Activated CD4-positive, alpha-beta T cell treated with anti-CD3 and anti-CD28 coated beads, Interleukin-2, amount 10 ng/mL, durations not matched to agents 24 days and 14 days (primary cell): ENCODE results near the gene SCFD2. TPM values are rescaled to one million over a fixed set of nuclear protein-coding genes. Genes with fewer than 3 reads are reported as not detected.

Experiments used
- DNase-seq: peaks from one replicate; pipeline ENCODE4 v3.0.0; 2022
- H3K27ac Mint-ChIP-seq: one replicate; pipeline ENCODE4 v1.8.0; 2022; ENCODE audit warnings: mild to moderate bottlenecking, mixed read lengths
- H3K27me3 Mint-ChIP-seq: one replicate; pipeline ENCODE4 v1.8.0; 2022; ENCODE audit warnings: mixed read lengths
- H3K36me3 Mint-ChIP-seq: one replicate; pipeline ENCODE4 v1.8.0; 2022; ENCODE audit warnings: low read depth, mild to moderate bottlenecking, mixed read lengths
- H3K4me1 Mint-ChIP-seq: one replicate; pipeline ENCODE4 v1.8.0; 2021; ENCODE audit warnings: mixed read lengths
- H3K4me3 Mint-ChIP-seq: one replicate; pipeline ENCODE4 v1.8.0; 2022; ENCODE audit warnings: mild to moderate bottlenecking, moderate library complexity, mixed read lengths
- H3K9me3 Mint-ChIP-seq: one replicate; pipeline ENCODE4 v1.8.0; 2021; ENCODE audit warnings: mixed read lengths
- intact Hi-C: fragments of 100-400 bp; cut with micrococcal nuclease; formaldehyde crosslinking; loops from one replicate; pipeline ENCODE4 v1.15.1; 2023
- total RNA-seq: library from RNA; stranded (reverse); gene quantifications from 2 replicates; pipeline ENCODE4 v1.2.3, GENCODE V29; 2022

SCFD2 gene
- total RNA-seq, 1 donor from 2014 or later, result 39.9 TPM

DNA sequence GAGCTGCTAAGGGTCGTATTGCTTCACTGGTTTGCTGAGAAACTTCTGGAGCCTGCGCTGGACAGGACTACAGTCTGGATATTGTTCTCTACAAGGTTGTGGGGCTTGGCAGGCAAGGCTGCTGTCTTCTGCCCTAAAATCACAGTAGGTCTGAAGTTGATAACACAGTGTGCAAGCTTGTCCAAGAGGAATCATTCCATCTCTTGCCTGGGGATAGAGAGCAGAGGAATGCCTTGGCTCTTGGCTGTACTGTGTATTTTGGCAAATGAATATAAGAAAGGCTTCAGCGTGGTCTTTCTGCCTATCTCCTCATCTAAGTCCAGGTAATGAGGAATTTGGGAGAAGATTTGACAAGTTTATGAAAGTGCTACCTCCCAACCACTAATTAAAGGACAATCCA lies 513.1 kb downstream of the SCFD2 start:
- no peaks in the 10 kb centered on the region for H3K9me3 Mint-ChIP-seq
- DNase-seq, result no peak
- intact Hi-C loops, result no loop called here
- H3K27ac Mint-ChIP-seq, result no peak overlapping the region
- H3K36me3 Mint-ChIP-seq, result no peaks in the 10 kb centered on the region
- no peaks in the 10 kb centered on the region for H3K27me3 Mint-ChIP-seq
- no peak overlapping the region for H3K4me3 Mint-ChIP-seq
- H3K4me1 Mint-ChIP-seq, result peaks cover 10% of the 10 kb centered on the region

GRCh38 chr4:52852041-52852440 lies 513.8 kb downstream of the SCFD2 start:
- intact Hi-C loops, result no loop called here
- H3K27ac Mint-ChIP-seq, result no peak overlapping the region
- no peaks in the 10 kb centered on the region for H3K36me3 Mint-ChIP-seq
- H3K4me1 Mint-ChIP-seq, result peaks cover 8% of the 10 kb centered on the region
- no peaks in the 10 kb centered on the region for H3K9me3 Mint-ChIP-seq
- no peaks in the 10 kb centered on the region for H3K27me3 Mint-ChIP-seq
- no peak for DNase-seq
- no peak overlapping the region for H3K4me3 Mint-ChIP-seq

DNA sequence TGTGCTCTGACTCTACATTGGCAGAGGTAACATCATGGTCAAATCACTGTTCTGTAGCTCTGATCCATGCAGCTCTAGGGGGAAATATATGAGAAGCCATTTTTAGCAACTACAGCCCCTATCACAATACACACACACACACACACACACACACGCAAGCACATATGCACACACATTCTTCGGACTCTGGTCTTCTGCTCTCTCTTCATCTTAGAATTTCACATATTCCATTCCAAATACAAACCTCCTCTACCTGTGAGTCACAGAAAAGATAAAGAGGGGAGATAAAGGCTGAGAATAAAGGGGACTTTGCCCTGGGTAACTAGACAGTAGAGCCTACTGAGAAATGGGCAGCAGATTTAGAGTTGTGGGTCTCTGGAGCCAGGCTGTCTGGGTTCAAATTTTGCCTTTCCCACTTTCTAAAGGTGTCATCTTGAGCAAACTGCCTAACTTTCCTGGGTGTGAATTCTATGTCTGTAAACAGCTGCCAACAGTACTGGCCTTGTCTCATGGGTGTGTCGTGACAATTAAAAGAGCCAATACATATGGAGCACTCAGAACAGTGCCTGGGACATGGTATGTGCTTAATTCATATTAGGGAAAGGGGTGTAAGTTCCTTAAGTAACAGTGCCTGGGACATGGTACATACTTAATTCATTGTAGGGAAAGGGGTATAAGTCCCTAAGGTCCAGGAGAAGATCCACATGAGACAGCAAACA lies 515.3 kb downstream of the SCFD2 start:
- no peak overlapping the region for H3K27ac Mint-ChIP-seq
- no peaks in the 10 kb centered on the region for H3K9me3 Mint-ChIP-seq
- H3K36me3 Mint-ChIP-seq, result no peaks in the 10 kb centered on the region
- intact Hi-C loops, result no loop called here
- no peak for DNase-seq
- H3K4me3 Mint-ChIP-seq, result no peak overlapping the region
- H3K27me3 Mint-ChIP-seq, result no peaks in the 10 kb centered on the region
- H3K4me1 Mint-ChIP-seq, result peaks cover 4% of the 10 kb centered on the region

DNA sequence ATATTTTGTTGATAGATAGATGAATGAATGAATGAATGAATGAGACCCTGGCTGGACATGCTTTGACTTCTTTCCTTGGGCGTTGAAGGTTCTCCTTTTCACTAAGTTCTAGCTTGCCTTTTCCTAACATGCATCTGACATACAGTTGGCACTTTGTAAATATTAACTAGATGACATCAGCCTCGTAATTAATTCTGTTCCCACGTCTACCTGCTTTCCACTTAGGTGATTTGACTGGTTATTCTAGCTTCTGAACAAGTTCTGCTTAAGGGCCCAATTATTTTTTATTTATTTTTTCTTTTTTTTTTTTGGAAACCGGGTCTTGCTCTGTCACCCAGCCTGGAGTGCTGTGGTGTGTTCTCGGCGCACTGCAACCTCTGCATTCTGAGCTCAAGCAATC lies 517.6 kb downstream of the SCFD2 start:
- no peaks in the 10 kb centered on the region for H3K36me3 Mint-ChIP-seq
- DNase-seq, result no peak
- intact Hi-C loops, result no loop called here
- H3K4me3 Mint-ChIP-seq, result no peak overlapping the region
- no peaks in the 10 kb centered on the region for H3K9me3 Mint-ChIP-seq
- H3K27me3 Mint-ChIP-seq, result no peaks in the 10 kb centered on the region
- no peaks in the 10 kb centered on the region for H3K4me1 Mint-ChIP-seq
- no peak overlapping the region for H3K27ac Mint-ChIP-seq

DNA sequence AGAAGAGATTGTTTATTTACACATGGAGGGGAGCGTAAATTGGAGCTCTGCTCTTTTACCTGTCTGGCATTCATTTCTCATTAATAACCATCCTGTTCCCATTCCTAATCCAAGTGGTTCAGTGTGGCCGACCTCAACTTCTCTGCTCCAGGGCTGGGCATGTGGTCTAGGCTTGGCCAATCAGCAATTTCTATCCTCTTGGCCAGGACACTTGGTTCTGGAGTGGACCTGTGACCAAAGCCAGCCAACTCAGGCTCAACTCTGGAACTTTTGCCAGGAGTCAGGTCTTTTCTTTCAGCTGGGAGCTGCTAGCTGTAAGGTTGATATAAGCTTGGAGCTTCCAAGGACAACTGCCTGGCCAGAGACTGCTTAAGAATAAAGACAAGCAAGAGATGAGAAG lies 519.4 kb downstream of the SCFD2 start:
- Mint-ChIP-seq H3K4me1 (no peaks in the 10 kb centered on the region), H3K27me3 (no peaks in the 10 kb centered on the region), H3K9me3 (no peaks in the 10 kb centered on the region), H3K36me3 (no peaks in the 10 kb centered on the region), H3K27ac (no peak overlapping the region), H3K4me3 (no peak overlapping the region)
- DNase-seq, result no peak
- intact Hi-C loops, result no loop called here

DNA sequence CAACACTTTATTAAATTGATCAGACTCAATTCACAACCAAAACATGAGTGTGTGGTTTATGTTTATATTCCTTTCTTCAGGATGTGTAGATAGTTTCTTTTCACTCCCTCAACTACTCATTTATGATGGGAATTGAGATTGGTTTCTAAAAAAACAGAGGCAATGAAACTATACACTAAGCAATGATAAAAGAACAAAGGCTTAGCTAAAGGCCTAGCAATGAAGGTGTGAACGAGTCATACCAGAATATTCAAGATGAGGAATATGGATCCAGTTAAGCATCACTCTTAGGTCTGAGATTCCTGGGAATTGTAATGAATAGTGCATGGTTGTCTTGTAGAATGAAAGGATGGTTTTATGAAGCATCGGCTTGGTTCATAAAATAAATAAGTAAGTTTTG lies 521.3 kb downstream of the SCFD2 start:
- H3K27ac Mint-ChIP-seq, result no peak overlapping the region
- H3K4me1 Mint-ChIP-seq, result no peaks in the 10 kb centered on the region
- no peaks in the 10 kb centered on the region for H3K36me3 Mint-ChIP-seq
- no peaks in the 10 kb centered on the region for H3K27me3 Mint-ChIP-seq
- DNase-seq, result no peak
- H3K9me3 Mint-ChIP-seq, result no peaks in the 10 kb centered on the region
- intact Hi-C loops, result no loop called here
- no peak overlapping the region for H3K4me3 Mint-ChIP-seq

GRCh38 chr4:52843958-52844357 lies 521.9 kb downstream of the SCFD2 start:
- no peak for DNase-seq
- H3K9me3 Mint-ChIP-seq, result no peaks in the 10 kb centered on the region
- no peaks in the 10 kb centered on the region for H3K36me3 Mint-ChIP-seq
- intact Hi-C loops, result no loop called here
- H3K4me1 Mint-ChIP-seq, result no peaks in the 10 kb centered on the region
- H3K4me3 Mint-ChIP-seq, result no peak overlapping the region
- no peaks in the 10 kb centered on the region for H3K27me3 Mint-ChIP-seq
- H3K27ac Mint-ChIP-seq, result no peak overlapping the region

DNA sequence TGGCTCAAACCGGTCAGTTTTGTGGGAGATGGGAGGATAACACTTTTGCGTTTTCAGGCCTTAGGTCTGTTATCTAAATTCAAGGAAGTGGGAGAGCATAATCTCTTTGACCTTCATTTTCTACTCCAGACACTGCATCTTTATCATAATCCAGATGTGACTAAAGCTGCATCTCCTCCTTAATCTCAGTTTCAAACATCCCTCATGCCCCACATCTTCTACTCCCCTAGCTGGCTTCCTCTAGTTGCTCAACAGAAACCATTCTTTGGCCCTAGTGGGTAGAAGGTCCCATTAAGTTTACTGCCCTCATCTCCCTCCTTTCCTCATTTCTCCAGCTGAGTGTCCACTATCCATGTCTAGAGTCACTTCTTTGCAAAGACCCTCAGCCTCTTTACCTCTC lies 522.5 kb downstream of the SCFD2 start:
- H3K4me3 Mint-ChIP-seq, result no peak overlapping the region

GRCh38 chr4:52842792-52843191 lies 523.1 kb downstream of the SCFD2 start:
- Mint-ChIP-seq H3K4me1 (no peaks in the 10 kb centered on the region), H3K4me3 (no peak overlapping the region), H3K27ac (no peak overlapping the region)

More for the DNA sequence above, 522.5 kb downstream of the SCFD2 start:
- Mint-ChIP-seq H3K4me1 (no peaks in the 10 kb centered on the region), H3K36me3 (no peaks in the 10 kb centered on the region), H3K9me3 (no peaks in the 10 kb centered on the region), H3K27me3 (no peaks in the 10 kb centered on the region), H3K27ac (no peak overlapping the region)
- no peak for DNase-seq
- intact Hi-C loops, result no loop called here

GRCh38 chr4:52841682-52842456 lies 524.0 kb downstream of the SCFD2 start:
- no peaks in the 10 kb centered on the region for H3K4me1 Mint-ChIP-seq
- H3K27ac Mint-ChIP-seq, result no peak overlapping the region
- no peak overlapping the region for H3K4me3 Mint-ChIP-seq
- H3K27me3 Mint-ChIP-seq, result peaks cover 3% of the 10 kb centered on the region
- intact Hi-C loops, result no loop called here
- H3K9me3 Mint-ChIP-seq, result no peaks in the 10 kb centered on the region
- DNase-seq, result no peak
- H3K36me3 Mint-ChIP-seq, result no peaks in the 10 kb centered on the region

More at GRCh38 chr4:52842792-52843191, 523.1 kb downstream of the SCFD2 start:
- intact Hi-C loops, result no loop called here
- DNase-seq, result no peak
- no peaks in the 10 kb centered on the region for H3K9me3 Mint-ChIP-seq
- H3K36me3 Mint-ChIP-seq, result no peaks in the 10 kb centered on the region
- no peaks in the 10 kb centered on the region for H3K27me3 Mint-ChIP-seq

DNA sequence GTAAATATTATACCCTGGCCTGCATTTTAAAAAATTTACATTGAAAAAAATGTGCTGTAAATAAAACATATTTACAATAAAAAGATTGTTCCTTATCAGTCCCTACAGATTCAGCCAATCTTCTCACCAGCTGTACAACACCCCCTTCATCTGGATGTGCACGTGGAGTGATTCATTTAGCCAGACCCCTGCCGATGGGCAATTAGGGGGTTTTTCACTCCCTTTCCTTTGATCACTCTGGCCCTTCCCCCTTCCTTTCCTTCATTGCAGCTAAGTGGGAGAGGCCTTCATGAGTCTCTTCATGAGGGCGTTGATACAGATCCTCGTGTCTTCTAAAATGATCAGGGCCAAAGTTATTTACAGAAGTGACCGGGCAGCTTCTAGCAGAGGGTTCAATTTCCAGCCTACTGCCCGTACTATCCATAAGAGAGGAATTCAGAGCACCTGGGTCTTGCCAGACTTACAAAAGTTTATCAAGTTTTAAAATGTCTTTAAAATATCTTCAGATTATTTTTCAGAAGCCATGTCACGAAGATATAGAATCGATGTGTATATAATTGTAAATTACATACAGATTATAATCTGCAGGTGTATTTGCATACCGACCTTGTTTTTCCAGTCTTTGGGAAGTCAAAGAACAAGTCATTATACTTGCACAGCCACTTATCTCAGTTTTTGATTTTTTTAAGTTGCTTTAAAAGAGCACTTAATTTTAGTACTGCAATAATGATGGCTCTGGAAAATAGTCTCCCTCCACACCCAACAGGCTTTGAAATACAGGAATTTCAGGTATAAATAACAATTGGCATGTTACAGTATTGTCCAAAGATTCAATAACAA lies 525.1 kb downstream of the SCFD2 start:
- no peak for DNase-seq
- Mint-ChIP-seq H3K4me3 (no peak overlapping the region), H3K27me3 (peaks cover 3% of the 10 kb centered on the region), H3K36me3 (no peaks in the 10 kb centered on the region), H3K9me3 (no peaks in the 10 kb centered on the region), H3K4me1 (no peaks in the 10 kb centered on the region), H3K27ac (no peak overlapping the region)
- intact Hi-C loops, result no loop called here

DNA sequence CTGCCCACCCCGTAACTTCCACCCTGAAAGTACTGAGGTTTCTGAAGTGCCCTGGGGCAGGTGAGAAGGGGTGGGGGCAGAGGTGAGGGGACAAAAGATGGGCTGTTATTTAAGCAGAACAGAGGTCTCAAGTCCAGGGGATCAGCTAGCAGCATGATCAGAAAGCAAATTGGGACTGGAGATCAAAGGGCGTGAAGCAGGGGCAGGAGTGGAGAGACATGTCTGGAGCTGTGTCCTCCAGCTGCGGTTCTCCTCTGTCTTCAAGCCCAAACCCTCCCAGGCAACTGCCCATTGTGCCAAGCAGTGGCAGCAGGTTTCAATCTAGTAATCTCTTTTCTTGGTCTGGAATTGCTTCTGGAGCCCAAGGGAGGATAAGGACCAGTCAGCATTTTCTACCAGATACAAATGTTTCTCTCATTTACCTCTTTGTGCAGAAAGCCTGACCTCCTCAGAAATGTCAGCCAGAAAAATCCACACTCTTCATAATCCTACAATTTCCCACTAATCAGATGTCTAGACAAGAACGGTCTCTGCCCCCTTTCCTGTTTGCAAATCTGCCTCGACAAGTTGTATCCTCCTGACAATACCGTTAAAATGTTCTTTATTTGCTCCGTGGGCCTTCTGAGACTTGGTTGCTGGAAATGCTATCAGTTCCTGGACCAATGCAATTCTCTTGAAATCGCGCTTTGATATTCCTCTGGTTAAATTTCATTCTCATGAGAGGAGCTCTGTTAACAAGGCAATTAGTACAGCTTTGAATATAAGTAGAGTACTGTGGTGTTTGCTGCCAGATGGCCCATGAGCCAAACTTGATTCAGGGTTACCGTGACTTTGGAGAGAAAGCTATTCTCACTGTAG lies 526.9 kb downstream of the SCFD2 start:
- Mint-ChIP-seq H3K27ac (no peak overlapping the region), H3K27me3 (peaks cover 3% of the 10 kb centered on the region), H3K4me3 (no peak overlapping the region), H3K9me3 (no peaks in the 10 kb centered on the region), H3K4me1 (no peaks in the 10 kb centered on the region), H3K36me3 (no peaks in the 10 kb centered on the region)
- intact Hi-C loops, result no loop called here
- no peak for DNase-seq

- Mint-ChIP-seq H3K9me3 (no peaks in the 10 kb centered on the region), H3K4me1 (no peaks in the 10 kb centered on the region), H3K36me3 (no peaks in the 10 kb centered on the region), H3K27me3 (peaks cover 3% of the 10 kb centered on the region), H3K27ac (no peak overlapping the region), H3K4me3 (no peak overlapping the region)
- intact Hi-C loops, result no loop called here
- DNase-seq, result no peak
Measured at GRCh38 chr4:52837716-52838558, 527.9 kb downstream of the SCFD2 start.
